Measurements from ENCODE around the gene MRPS18B. TPM values are rescaled to one million over a fixed set of nuclear protein-coding genes. Genes with fewer than 3 reads are reported as not detected.

Gene MRPS18B
- total and polyA plus RNA-seq, 2 of the 13 experiments (the other 11 are each of a cell fraction or from before 2014, with no cell fraction given) = 125 to 131 TPM

- TF ChIP-seq ISL2 (CRISPR knock-in tag; IDR thresholded peaks at IDR 0.05) (peak; percentile 84), IRF2 (CRISPR knock-in tag; IDR thresholded peaks at IDR 0.05) (peak; percentile 95), SNRNP70 (IDR thresholded peaks at IDR 0.05; ENCODE audit: low read depth, low read length) (no peak), RNF2 (conservative IDR thresholded peaks at IDR 0.05; ENCODE audit: low read depth) (peak; percentile 95), GTF2F1 (IDR thresholded peaks at IDR 0.05; ENCODE audit: low read length) (0 out of 2 replicates have a peak, but pooled peaks have one; percentile 17), TBP (CRISPR knock-in tag; IDR thresholded peaks at IDR 0.05) (peak; percentile 87), JUN (CRISPR knock-in tag; IDR thresholded peaks at IDR 0.05) (peak; percentile 87), ZNF280B (CRISPR knock-in tag; IDR thresholded peaks at IDR 0.05; ENCODE audit: borderline replicate concordance) (peak; percentile 93), ZFAT (CRISPR knock-in tag; conservative IDR thresholded peaks at IDR 0.05) (peak; percentile 77; the same call in 1 of the 2 replicates), ZNF33B (CRISPR knock-in tag; IDR thresholded peaks at IDR 0.05) (peak; percentile 94), THAP9 (CRISPR knock-in tag; IDR thresholded peaks at IDR 0.05; ENCODE audit: borderline replicate concordance) (peak; percentile 95), GLI4 (CRISPR knock-in tag; IDR thresholded peaks at IDR 0.05; ENCODE audit: borderline replicate concordance) (peak; percentile 86; the same call in 1 of the 2 replicates), ZBTB8A (CRISPR knock-in tag; IDR thresholded peaks at IDR 0.05; ENCODE audit: borderline replicate concordance, low read depth) (0 out of 2 replicates have a peak, but pooled peaks have one; percentile 82), MLX (CRISPR knock-in tag; IDR thresholded peaks at IDR 0.05) (peak; percentile 91), STAG1 (CRISPR knock-in tag; IDR thresholded peaks at IDR 0.05) (0 out of 2 replicates have a peak, but pooled peaks have one; percentile 2), ZNF614 (CRISPR knock-in tag; IDR thresholded peaks at IDR 0.05; ENCODE audit: borderline replicate concordance) (peak; percentile 83), SYNCRIP (IDR thresholded peaks at IDR 0.05; ENCODE audit: insufficient read depth, low read depth, low read length) (no peak), ZSCAN31 (CRISPR knock-in tag; IDR thresholded peaks at IDR 0.05; ENCODE audit: low read depth) (peak; percentile 94), NFYC (CRISPR knock-in tag; IDR thresholded peaks at IDR 0.05) (peak; percentile 57), TCF12 (IDR thresholded peaks at IDR 0.05) (no peak), TCF12 (CRISPR knock-in tag; IDR thresholded peaks at IDR 0.05) (0 out of 2 replicates have a peak, but pooled peaks have one; percentile 15), GPN1 (CRISPR knock-in tag; IDR thresholded peaks at IDR 0.05; ENCODE audit: borderline replicate concordance) (0 out of 2 replicates have a peak, but pooled peaks have one; percentile 87), NR0B2 (CRISPR knock-in tag; IDR thresholded peaks at IDR 0.05) (peak; percentile 92; the same call in 1 of the 2 replicates), ZNF460 (CRISPR knock-in tag; IDR thresholded peaks at IDR 0.05; ENCODE audit: borderline replicate concordance) (no peak; the same call in 1 of the 2 replicates), ZNF543 (CRISPR knock-in tag; IDR thresholded peaks at IDR 0.05) (peak; percentile 94), NR1H2 (CRISPR knock-in tag; IDR thresholded peaks at IDR 0.05; ENCODE audit: borderline replicate concordance, low read depth) (no peak)
Measured at GRCh38 chr6:30571075-30571761, 46.4 kb upstream of the MRPS18B start, which contains the start of gene ABCF1 (continued).

All from HepG2 (cell line).